Measurements from ENCODE around the gene NOP53.
A peak's percentile ranks its signal among the peaks of the same experiment; 100 is the strongest.
"Not testable (repeated sequence)": the region's sequence is repeated elsewhere in the genome, so short reads cannot be mapped to it uniquely, and the experiment has no call there.

The NOP53 gene

DNA sequence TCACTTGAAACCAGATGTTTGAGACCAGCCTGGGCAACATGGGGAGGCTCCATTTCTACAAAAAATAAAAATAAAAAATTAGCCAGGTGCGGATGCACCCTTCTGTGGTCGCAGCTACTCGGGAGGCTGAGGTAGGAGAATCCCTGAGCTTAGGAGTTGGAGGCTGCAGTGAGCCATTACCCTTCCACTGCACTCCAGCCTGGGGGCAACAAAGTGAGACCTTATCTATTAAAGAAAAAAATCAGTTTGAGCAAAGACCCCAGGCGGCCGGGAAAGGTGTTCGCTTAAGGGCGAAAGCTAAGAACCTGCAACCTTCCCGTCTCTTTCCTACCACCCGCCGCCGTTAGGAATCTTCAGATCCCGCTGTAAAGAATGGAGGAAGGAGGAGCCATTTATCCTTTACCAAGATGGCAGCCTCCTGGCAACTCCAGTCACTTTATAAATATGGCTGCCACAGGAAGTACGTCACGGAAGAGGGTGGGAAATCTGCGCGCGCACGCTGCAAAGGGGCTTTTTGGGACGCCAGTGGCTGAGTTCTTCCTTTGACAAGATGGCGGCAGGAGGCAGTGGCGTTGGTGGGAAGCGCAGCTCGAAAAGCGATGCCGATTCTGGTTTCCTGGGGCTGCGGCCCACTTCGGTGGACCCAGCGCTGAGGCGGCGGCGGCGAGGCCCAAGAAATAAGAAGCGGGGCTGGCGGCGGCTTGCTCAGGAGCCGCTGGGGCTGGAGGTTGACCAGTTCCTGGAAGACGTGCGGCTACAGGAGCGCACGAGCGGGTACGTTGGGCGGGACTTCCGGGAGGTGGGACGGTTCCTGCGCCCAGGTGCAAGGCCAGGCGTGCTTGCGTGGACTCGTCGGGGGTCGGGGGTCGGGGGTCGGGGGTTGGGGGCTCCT lies at the start of gene NOP53:
NOP53 (plus strand) TSS at position 537 of the 892 bp plus-strand sequence; CDS start at position 551, 14 bp downstream.
- peak; percentile 92 for DNase-seq (ENCODE audit: low read depth, low spot score)

DNA sequence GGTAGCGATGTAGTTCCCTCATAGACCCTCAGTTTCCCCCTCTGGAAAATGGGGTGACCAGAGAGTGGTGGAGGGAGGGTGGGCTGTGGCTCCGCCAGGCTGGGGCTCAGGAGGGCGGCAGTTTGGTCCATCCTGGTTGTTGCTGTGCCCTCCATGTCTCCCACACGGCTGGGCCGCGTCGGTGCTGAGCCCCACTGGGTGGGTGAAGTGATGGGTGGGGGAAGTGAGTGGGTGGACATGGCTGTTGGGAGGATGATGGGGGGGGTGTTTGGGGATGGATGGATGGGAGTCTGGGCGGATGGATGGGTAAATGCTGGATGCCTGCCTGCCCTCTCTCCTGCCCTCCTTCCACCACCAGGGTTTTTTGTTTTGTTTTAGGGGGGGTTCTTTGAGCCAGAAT lies 48.7 kb upstream of the NOP53 start:
- no peak for DNase-seq (ENCODE audit: low read depth, low spot score)

GRCh38 chr19:47697863-47698609 lies 47.3 kb upstream of the NOP53 start:
- DNase-seq (ENCODE audit: low read depth, low spot score): peak; percentile 64

DNA sequence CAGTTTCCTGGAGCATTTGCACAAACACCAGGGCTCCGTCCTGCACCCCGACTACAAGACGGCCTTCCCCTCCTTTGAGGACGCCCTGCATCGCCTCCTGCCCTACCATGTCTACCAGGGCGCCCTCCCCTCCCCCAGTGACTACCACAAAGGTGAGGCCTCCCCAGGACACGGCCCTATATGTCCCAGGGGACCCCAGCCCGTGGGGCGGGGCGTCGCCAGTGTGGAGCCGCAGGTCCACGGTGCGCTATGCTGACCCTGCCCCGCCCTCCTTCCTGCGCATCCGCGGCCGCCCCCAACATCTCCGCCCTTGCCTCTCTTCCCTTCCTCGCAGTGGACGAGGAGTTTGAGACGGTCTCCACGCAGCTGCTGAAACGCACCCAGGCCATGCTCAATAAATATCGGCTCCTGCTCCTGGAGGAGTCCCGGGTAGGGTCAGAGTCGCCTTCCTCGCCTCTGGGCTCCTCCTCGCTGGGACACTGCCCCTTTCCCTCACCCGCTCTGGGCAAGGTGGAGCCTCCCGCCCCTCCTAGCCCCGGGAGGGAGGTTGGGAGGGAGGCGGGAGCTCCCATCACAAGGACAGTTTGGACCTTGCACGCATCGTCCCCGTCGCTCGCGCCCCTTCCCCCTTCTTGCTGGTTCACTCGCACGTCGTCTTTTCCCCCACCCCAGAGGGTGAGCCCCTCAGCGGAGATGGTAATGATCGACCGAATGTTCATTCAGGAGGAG lies 46.6 kb upstream of the NOP53 start:
- DNase-seq (ENCODE audit: low read depth, low spot score): no peak

- no peak for DNase-seq (ENCODE audit: low read depth, low spot score)
These were observed 45.9 kb upstream of the NOP53 start for GRCh38 chr19:47699360-47699917.

DNA sequence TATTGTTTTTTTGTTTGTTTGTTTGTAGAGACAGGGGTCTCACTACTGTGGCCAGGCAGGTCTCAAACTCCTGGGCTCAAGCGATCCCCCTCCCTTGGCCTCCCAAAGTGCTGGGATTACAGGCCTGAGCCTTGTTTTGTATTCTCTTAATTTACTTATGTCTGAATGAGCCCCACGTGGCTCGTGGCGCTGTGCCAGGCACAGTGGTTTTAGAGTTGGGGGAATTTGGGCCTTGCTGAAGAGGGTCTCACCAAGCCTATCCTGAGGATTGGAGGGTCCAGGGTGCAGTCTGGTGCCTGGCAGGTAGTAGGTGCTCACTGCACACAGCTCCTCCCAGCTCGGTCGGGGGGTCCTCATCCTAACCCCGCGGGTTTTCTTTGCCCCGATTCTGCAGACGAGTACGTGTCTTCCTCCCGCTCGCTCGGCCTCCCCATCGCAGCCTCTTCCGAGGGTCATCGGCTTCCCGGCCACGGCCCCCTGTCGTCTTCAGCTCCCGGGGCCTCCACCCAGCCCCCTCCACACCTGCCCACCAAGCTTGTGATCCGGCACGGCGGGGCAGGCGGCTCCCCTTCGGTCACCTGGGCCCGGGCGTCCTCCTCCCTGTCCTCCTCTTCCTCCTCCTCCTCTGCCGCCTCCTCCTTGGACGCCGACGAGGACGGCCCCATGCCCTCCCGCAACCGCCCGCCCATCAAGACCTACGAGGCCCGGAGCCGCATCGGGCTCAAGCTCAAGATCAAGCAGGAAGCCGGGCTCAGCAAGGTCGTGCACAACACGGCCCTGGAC lies 44.2 kb upstream of the NOP53 start:
- no peak for DNase-seq (ENCODE audit: low read depth, low spot score)

GRCh38 chr19:47701717-47702552 lies 43.4 kb upstream of the NOP53 start:
- no peak for DNase-seq (ENCODE audit: low read depth, low spot score)

DNA sequence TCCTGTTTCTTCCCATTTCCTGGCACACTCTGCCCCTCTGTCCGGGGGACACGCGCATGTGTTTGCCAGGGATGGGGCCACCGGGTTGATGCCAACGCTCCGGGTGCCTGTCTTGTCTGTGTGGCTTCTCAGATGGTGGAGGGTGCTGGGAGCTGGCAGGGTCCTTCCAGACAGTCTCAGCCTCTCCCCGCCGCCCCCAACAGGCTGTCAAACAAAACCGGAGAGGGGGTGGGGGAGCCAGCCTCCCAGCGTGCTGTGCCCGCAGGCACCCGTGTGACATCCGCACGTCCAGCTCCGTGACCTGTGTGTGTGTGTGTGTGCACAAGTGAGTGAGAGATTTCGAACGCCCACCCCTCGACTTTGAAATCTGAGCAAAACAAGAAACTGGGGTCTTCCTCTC lies 42.7 kb upstream of the NOP53 start:
- no peak for DNase-seq (ENCODE audit: low read depth, low spot score)

DNA sequence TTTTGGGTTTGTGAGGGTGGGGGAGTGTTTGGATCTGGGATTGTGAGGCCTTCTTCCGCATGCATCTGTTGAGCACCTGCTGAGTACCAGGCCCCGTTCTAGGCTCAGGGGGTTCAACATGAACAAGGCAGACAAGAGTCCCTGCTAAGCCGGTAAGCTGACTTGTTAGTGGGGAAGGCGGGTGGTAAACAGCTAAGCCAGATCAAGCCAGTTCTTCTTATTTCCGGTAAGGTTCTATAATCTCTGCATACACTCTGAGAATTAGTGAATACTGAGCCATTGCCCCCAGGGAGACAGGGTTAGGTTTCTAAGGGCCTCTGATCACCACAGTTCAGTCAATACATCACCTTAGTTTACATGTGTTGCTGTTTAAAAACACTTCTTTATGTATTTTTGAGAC lies 42.0 kb upstream of the NOP53 start:
- DNase-seq (ENCODE audit: low read depth, low spot score): no peak

DNA sequence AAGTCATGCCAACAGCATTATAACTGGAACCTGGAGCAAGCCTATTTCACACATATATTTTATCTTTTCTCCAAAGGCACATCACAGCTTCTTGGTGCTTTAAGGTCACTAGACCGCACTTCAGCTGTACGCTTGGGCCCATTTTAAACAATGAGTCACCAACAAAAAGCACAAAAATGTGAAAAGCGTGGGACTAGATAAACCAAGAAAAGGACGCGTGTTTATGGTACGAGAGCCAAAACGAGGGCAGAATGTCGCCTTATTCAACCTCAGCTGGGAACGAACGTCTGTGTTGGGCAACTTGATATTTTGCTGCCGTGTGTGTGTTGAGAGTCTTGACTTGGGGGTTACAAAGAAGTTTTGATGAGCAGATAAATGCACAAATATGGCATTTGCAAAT lies 41.3 kb upstream of the NOP53 start:
- no peak for DNase-seq (ENCODE audit: low read depth, low spot score)

DNA sequence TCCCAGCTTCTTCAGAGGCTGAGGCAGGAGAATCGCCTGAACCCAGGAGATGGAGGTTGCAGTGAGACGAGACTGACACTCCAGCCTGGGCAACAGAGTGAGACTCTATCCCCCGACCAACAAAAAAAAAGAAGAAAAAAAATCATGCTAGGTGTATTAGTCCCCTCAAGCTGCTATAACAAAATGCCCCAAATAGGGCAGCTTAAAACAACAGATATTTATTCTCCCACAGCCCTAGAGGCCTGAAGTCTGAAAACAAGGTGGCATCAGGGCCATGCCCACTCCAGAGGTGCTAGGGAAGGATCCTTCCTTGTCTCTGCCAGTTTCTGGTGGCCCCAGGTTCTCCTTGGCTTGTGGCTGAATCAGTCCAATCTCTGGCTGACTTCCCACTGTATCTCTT lies 40.7 kb upstream of the NOP53 start:
- DNase-seq (ENCODE audit: low read depth, low spot score): no peak

GRCh38 chr19:47707135-47707925 lies 38.0 kb upstream of the NOP53 start:
- DNase-seq (ENCODE audit: low read depth, low spot score): no peak

DNA sequence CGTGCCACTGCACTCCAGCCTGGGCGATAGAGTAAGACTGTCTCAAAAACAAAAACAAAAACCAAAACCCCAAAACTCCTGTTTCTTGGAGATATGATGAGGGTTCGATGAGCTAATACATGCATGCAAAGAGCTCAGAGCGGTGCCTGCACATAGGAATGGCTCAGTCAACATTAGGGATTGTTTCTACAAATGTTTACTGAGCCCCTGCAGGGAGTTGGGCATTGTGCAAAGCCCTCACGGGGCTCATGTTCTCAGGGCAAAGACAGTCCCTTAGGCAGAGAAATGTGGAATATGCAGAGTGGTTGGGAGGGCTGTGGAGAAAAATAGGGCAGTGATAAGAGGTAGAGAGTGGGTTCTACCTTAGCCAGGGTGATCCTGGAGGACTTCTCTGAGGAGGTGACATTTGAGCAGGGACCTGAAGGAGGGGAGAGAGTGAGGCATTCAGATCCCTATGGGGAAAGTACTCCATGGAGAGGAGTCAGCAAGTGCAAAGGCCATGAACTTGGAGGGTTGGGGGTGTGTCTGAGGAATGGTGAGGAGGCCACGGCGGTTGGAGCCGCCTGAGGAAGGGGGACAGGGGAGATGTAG lies 33.6 kb upstream of the NOP53 start:
- no peak for DNase-seq (ENCODE audit: low read depth, low spot score)

GRCh38 chr19:47713046-47714021 lies 32.0 kb upstream of the NOP53 start, which contains the start of gene EHD2:
Gene EHD2 (plus strand): TSS chr19:47713422. CDS start chr19:47716613, 3,191 bp downstream.
- no peak for DNase-seq (ENCODE audit: low read depth, low spot score)

DNA sequence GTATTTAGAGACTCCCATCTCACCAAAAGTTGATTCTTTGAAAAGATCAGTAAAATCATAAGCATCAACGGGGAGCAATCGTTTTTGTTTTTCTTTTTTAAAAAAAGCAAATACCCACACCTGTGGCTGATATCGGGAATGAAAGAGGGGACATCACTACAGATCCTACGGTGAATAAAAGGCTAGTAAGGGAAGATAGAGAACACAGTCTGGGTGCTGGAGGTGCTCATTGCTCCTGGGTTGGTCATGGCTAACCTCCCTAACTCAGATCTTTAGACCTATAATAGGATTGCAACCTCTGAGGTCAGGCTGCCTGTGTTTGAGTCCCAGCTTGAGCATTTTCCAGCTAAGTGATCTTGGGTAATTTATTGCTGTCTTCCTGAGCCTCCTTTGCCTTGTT lies 31.0 kb upstream of the NOP53 start:
- DNase-seq (ENCODE audit: low read depth, low spot score): no peak

- not testable (repeated sequence) for DNase-seq (ENCODE audit: low read depth, low spot score)
These were observed 30.5 kb upstream of the NOP53 start for GRCh38 chr19:47714855-47715254.

DNA sequence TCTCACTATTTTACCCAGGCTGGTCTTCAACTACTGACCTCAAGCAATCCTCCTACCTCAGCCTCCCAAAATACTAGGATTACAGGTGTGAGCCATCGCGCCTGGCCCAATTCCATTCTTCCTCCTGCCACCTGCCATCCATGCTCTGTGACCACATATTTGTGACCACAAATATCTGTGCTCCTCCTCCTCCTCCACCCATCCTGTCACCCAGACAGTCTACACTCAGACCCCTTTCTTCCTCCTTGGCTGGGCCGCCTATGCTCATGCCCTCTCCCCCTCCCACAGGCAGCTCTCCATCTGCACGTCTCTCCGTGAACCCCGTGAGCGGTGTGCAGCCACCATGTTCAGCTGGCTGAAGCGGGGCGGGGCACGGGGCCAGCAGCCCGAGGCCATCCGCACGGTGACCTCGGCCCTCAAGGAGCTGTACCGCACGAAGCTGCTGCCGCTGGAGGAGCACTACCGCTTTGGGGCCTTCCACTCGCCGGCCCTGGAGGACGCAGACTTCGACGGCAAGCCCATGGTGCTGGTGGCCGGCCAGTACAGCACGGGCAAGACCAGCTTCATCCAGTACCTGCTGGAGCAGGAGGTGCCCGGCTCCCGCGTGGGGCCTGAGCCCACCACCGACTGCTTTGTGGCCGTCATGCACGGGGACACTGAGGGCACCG lies 28.9 kb upstream of the NOP53 start:
- no peak for DNase-seq (ENCODE audit: low read depth, low spot score)

Data from smooth muscle cell of the brain vasculature (primary cell).